A549 (cell line): ENCODE results near the gene SLC66A2.

ENCODE experiments used
- CEBPB ChIP-seq, 2 experiments: fragments of >200 bp in 1 of 2; sonication (Bioruptor Twin) in 1 of 2; formaldehyde crosslinking in 1 of 2; IDR thresholded peaks; 2 replicates each; pipeline ENCODE4 v1.6.1; 2012 to 2016
- EP300 ChIP-seq, 2 experiments: fragments of >200 bp; sonication (Bioruptor Twin); formaldehyde crosslinking; IDR thresholded peaks; 2 replicates in 1 of 2; 3 replicates in 1 of 2; pipeline ENCODE4 v1.6.1; 2016 to 2017
- FOSL2 ChIP-seq, 2 experiments: fragments of 450-650 bp in 1 of 2; fragments of >200 bp in 1 of 2; sonication (Bioruptor Twin) in 1 of 2; formaldehyde crosslinking; IDR thresholded peaks; 2 replicates each; pipeline versions ENCODE4 v1.5.0 to v1.6.1; 2016 to 2020; ENCODE audit warnings: mild to moderate bottlenecking in 1 of 2, moderate library complexity in 1 of 2
- HOXA7 ChIP-seq: fragments of 250-450 bp; sonication (Bioruptor Pico); IDR thresholded peaks from 2 replicates; pipeline ENCODE4 v1.5.0; 2020; ENCODE audit warnings: mild to moderate bottlenecking, moderate library complexity
- HOXB5 ChIP-seq: fragments of 250-450 bp; sonication (Bioruptor Pico); IDR thresholded peaks from 2 replicates; pipeline ENCODE4 v1.5.0; 2020; ENCODE audit warnings: mild to moderate bottlenecking, moderate library complexity
- KDM5A ChIP-seq: fragments of 200-600 bp; sonication (generic); IDR thresholded peaks from 2 replicates; pipeline ENCODE4 v1.6.1; 2016; ENCODE audit warnings: antibody characterized with exemption, mild to moderate bottlenecking
- POLR2A ChIP-seq: IDR thresholded peaks from 2 replicates; pipeline ENCODE4 v1.6.1; 2012; ENCODE audit warnings: mild to moderate bottlenecking, low read length
- RAD21 ChIP-seq, 2 experiments: fragments of >200 bp in 1 of 2; sonication (Bioruptor Twin) in 1 of 2; formaldehyde crosslinking in 1 of 2; IDR thresholded peaks in 1 of 2; conservative IDR thresholded peaks in 1 of 2; 2 replicates in 1 of 2; 3 replicates in 1 of 2; pipeline ENCODE4 v1.6.1; 2012 to 2018; ENCODE audit warnings: inconsistent platforms in 1 of 2
- RNF2 ChIP-seq: fragments of 200-600 bp; sonication (generic); IDR thresholded peaks from 2 replicates; pipeline ENCODE4 v1.6.1; 2016; ENCODE audit warnings: low read depth, mild to moderate bottlenecking, antibody characterized with exemption, moderate library complexity, borderline replicate concordance
- SREBF2 ChIP-seq: fragments of 450-650 bp; IDR thresholded peaks from 2 replicates; pipeline ENCODE4 v1.6.1; 2014; ENCODE audit warnings: mild to moderate bottlenecking, moderate library complexity
- TF ChIP-seq, protein P1 (sequence below): fragments of >200 bp; sonication (Bioruptor Twin); formaldehyde crosslinking; IDR thresholded peaks from 3 replicates; pipeline ENCODE4 v1.5.1; 2016
- TF ChIP-seq, protein P2 (sequence below): fragments of 450-650 bp; IDR thresholded peaks from 2 replicates; pipeline ENCODE4 v1.6.1; 2014; ENCODE audit warnings: antibody characterized with exemption
- TF ChIP-seq, protein P3 (sequence below): fragments of 200-600 bp; sonication (generic); IDR thresholded peaks from 2 replicates; pipeline ENCODE4 v1.6.1; 2016; ENCODE audit warnings: antibody characterized with exemption, mild to moderate bottlenecking, moderate library complexity

DNA sequence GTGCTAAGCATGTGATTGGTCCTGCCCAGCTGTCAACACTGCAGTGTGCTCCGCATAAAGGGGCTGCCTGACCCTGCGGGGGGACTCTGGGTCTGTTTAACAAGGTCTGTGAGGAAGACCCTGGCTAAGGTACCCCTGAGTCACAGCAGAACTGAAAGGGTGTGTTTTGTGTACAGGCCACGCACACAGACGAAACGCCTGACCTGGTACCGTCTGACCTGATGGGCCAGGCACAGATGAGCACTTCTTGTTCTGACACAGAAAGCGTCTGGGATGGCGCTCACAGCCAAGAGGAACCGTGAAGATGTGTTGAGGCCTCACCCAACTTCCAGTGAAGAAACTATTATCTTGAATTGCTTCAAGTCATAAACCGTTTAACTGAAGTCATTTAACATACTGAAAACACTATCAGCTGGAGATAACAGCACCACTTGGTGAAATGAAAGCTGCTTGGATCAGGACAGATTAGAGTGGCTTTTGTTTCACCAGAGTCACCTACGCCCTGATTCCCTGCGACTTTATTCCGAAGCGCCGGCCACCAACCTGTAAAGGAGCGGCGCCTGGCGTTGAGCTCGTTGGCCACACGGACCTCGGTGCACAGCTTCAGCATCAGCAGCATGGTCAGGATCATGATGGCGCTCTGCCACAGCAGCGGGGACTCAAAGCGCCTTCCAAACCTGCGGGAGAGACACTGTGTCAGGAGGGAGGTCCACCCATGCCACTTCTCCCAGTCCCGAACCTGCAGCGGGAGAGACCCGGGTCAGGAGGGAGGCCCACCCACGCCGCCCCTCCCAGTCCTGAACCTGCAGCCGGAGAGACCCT lies 8.5 kb downstream of the SLC66A2 start:
- TF ChIP-seq, protein P1, sequence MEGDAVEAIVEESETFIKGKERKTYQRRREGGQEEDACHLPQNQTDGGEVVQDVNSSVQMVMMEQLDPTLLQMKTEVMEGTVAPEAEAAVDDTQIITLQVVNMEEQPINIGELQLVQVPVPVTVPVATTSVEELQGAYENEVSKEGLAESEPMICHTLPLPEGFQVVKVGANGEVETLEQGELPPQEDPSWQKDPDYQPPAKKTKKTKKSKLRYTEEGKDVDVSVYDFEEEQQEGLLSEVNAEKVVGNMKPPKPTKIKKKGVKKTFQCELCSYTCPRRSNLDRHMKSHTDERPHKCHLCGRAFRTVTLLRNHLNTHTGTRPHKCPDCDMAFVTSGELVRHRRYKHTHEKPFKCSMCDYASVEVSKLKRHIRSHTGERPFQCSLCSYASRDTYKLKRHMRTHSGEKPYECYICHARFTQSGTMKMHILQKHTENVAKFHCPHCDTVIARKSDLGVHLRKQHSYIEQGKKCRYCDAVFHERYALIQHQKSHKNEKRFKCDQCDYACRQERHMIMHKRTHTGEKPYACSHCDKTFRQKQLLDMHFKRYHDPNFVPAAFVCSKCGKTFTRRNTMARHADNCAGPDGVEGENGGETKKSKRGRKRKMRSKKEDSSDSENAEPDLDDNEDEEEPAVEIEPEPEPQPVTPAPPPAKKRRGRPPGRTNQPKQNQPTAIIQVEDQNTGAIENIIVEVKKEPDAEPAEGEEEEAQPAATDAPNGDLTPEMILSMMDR = no peak
- TF ChIP-seq POLR2A = no peak
- no peak for TF ChIP-seq HOXA7 (CRISPR knock-in tag)
- TF ChIP-seq, protein P2, sequence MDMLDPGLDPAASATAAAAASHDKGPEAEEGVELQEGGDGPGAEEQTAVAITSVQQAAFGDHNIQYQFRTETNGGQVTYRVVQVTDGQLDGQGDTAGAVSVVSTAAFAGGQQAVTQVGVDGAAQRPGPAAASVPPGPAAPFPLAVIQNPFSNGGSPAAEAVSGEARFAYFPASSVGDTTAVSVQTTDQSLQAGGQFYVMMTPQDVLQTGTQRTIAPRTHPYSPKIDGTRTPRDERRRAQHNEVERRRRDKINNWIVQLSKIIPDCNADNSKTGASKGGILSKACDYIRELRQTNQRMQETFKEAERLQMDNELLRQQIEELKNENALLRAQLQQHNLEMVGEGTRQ = no peak
- TF ChIP-seq KDM5A = no peak
- TF ChIP-seq CEBPB (IDR thresholded peaks at IDR 0.05) = no peak
- TF ChIP-seq EP300 (IDR thresholded peaks at IDR 0.05) = no peak
- no peak for TF ChIP-seq RAD21 (conservative IDR thresholded peaks at IDR 0.05 in 1 of 2, IDR thresholded peaks at IDR 0.05 in 1 of 2)
- no peak for TF ChIP-seq HOXB5 (CRISPR knock-in tag)
- TF ChIP-seq, protein P3, sequence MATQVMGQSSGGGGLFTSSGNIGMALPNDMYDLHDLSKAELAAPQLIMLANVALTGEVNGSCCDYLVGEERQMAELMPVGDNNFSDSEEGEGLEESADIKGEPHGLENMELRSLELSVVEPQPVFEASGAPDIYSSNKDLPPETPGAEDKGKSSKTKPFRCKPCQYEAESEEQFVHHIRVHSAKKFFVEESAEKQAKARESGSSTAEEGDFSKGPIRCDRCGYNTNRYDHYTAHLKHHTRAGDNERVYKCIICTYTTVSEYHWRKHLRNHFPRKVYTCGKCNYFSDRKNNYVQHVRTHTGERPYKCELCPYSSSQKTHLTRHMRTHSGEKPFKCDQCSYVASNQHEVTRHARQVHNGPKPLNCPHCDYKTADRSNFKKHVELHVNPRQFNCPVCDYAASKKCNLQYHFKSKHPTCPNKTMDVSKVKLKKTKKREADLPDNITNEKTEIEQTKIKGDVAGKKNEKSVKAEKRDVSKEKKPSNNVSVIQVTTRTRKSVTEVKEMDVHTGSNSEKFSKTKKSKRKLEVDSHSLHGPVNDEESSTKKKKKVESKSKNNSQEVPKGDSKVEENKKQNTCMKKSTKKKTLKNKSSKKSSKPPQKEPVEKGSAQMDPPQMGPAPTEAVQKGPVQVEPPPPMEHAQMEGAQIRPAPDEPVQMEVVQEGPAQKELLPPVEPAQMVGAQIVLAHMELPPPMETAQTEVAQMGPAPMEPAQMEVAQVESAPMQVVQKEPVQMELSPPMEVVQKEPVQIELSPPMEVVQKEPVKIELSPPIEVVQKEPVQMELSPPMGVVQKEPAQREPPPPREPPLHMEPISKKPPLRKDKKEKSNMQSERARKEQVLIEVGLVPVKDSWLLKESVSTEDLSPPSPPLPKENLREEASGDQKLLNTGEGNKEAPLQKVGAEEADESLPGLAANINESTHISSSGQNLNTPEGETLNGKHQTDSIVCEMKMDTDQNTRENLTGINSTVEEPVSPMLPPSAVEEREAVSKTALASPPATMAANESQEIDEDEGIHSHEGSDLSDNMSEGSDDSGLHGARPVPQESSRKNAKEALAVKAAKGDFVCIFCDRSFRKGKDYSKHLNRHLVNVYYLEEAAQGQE = no peak
- TF ChIP-seq FOSL2 (IDR thresholded peaks at IDR 0.05) = no peak
- no peak for TF ChIP-seq FOSL2 (CRISPR knock-in tag; IDR thresholded peaks at IDR 0.05)
- no peak for TF ChIP-seq RNF2
- no peak for TF ChIP-seq SREBF2
